HepG2 (cell line): Measurements from ENCODE around the gene C12orf60. TPM values are rescaled to one million over a fixed set of nuclear protein-coding genes. Genes with fewer than 3 reads are reported as not detected.

Source experiments
- DRAP1 ChIP-seq: IDR thresholded peaks from 2 replicates; pipeline ENCODE4 v1.6.1; 2016; ENCODE audit warnings: missing genetic modification reagents, missing compliant biosample characterization
- FOXP1 ChIP-seq, 2 experiments: fragments of 450-650 bp in 1 of 2; IDR thresholded peaks; 2 replicates each; pipeline ENCODE4 v1.6.1; 2017 to 2018; ENCODE audit warnings: antibody characterized with exemption in 1 of 2
- FOXP4 ChIP-seq: sonication (generic); formaldehyde crosslinking; IDR thresholded peaks from 2 replicates; pipeline ENCODE4 v1.4.0; 2020; ENCODE audit warnings: missing genetic modification reagents
- HOMEZ ChIP-seq: IDR thresholded peaks from 2 replicates; pipeline ENCODE4 v1.6.1; 2016; ENCODE audit warnings: low read depth
- LBX2 ChIP-seq: sonication (generic); formaldehyde crosslinking; IDR thresholded peaks from 2 replicates; pipeline ENCODE4 v1.5.0; 2020; ENCODE audit warnings: missing genetic modification reagents, mild to moderate bottlenecking, borderline replicate concordance
- MIER2 ChIP-seq: IDR thresholded peaks from 2 replicates; pipeline ENCODE4 v1.6.1; 2016; ENCODE audit warnings: missing biosample characterization, missing genetic modification reagents
- PAXIP1 ChIP-seq: sonication (generic); formaldehyde crosslinking; conservative IDR thresholded peaks from 2 replicates; pipeline ENCODE4 v1.4.0; 2020; ENCODE audit warnings: mild to moderate bottlenecking, missing genetic modification reagents, moderate library complexity
- POLR2A ChIP-seq, 2 experiments: IDR thresholded peaks; 2 replicates each; pipeline ENCODE4 v1.6.1; 2011; ENCODE audit warnings: low read depth in 2 of 2, low read length in 2 of 2, mild to moderate bottlenecking in 1 of 2, moderate library complexity in 1 of 2; ENCODE audit not compliant: insufficient read depth in 1 of 2
- SOX13 ChIP-seq, 3 experiments: fragments of 450-650 bp in 1 of 3; sonication (generic) in 1 of 3; formaldehyde crosslinking in 1 of 3; IDR thresholded peaks in 2 of 3; conservative IDR thresholded peaks in 1 of 3; 2 replicates each; pipeline versions ENCODE4 v1.5.0 to v1.6.1; 2016 to 2020; ENCODE audit warnings: antibody characterized with exemption in 1 of 3, mild to moderate bottlenecking in 1 of 3, missing compliant biosample characterization in 1 of 3, missing genetic modification reagents in 1 of 3, moderate library complexity in 1 of 3
- SOX5 ChIP-seq: IDR thresholded peaks from 2 replicates; pipeline ENCODE4 v1.6.1; 2016; ENCODE audit warnings: borderline replicate concordance
- SYNCRIP ChIP-seq: fragments of 200-400 bp; formaldehyde crosslinking; IDR thresholded peaks from 2 replicates; pipeline ENCODE4 v1.6.1; 2018; ENCODE audit warnings: mild to moderate bottlenecking, low read depth, low read length; ENCODE audit not compliant: insufficient read depth
- TARDBP ChIP-seq: sonication (generic); formaldehyde crosslinking; IDR thresholded peaks from 2 replicates; pipeline ENCODE4 v1.8.0; 2022; ENCODE audit warnings: mild to moderate bottlenecking, missing genetic modification reagents
- THAP11 ChIP-seq: IDR thresholded peaks from 2 replicates; pipeline ENCODE4 v1.6.1; 2016; ENCODE audit warnings: missing biosample characterization, missing genetic modification reagents
- ZBTB49 ChIP-seq: sonication (generic); formaldehyde crosslinking; IDR thresholded peaks from 2 replicates; pipeline ENCODE4 v1.4.0; 2020; ENCODE audit warnings: missing genetic modification reagents, borderline replicate concordance
- ZFY ChIP-seq: sonication (generic); formaldehyde crosslinking; IDR thresholded peaks from 2 replicates; pipeline ENCODE4 v1.4.0; 2020; ENCODE audit warnings: missing genetic modification reagents
- ZMYM4 ChIP-seq: sonication (generic); formaldehyde crosslinking; IDR thresholded peaks from 2 replicates; pipeline ENCODE4 v1.8.1; 2023; ENCODE audit warnings: mild to moderate bottlenecking, missing genetic modification reagents
- ZNF101 ChIP-seq: sonication (generic); formaldehyde crosslinking; IDR thresholded peaks from 2 replicates; pipeline ENCODE4 v1.4.0; 2020; ENCODE audit warnings: mild to moderate bottlenecking, low read depth, missing genetic modification reagents, borderline replicate concordance
- ZNF644 ChIP-seq: IDR thresholded peaks from 2 replicates; pipeline ENCODE4 v1.6.1; 2016; ENCODE audit warnings: low read depth
- ZNF773 ChIP-seq: sonication (generic); formaldehyde crosslinking; IDR thresholded peaks from 2 replicates; pipeline ENCODE4 v1.4.0; 2020; ENCODE audit warnings: missing genetic modification reagents, borderline replicate concordance
- polyA plus RNA-seq, 8 experiments: library from polyadenylated mRNA; depleted of rRNA in 3 of 8; stranded (reverse) in 7 of 8; unstranded in 1 of 8; fragments of >200 nt; fragmentation: Illumina TruSeq in 4 of 8; extraction: Trizol in 4 of 8; gene quantifications; 2 replicates each; pipeline versions ENCODE4 v1.2.1 to v1.2.3, GENCODE V29; 2011 to 2016; ENCODE audit warnings: low read depth in 4 of 8, missing spikeins in 1 of 8, mixed read lengths in 1 of 8; ENCODE audit not compliant: insufficient read depth in 1 of 8
- total RNA-seq, 5 experiments: library from RNA; depleted of rRNA; stranded (reverse); fragments of >200 nt; fragmentation: Illumina TruSeq; extraction: Trizol; gene quantifications; 2 replicates each; pipeline ENCODE4 v1.2.3, GENCODE V29; 2016; ENCODE audit warnings: low read depth in 1 of 5

Gene C12orf60
- total and polyA plus RNA-seq, 2 of the 13 experiments (the other 11 are each of a cell fraction or from before 2014, with no cell fraction given) = 0.55 to 1.4 TPM

GRCh38 chr12:14841761-14842160 is 38.3 kb downstream of the C12orf60 start (continued):
- TF ChIP-seq PAXIP1 (CRISPR knock-in tag) (peak; percentile 49; the same call in 1 of the 2 replicates), DRAP1 (CRISPR knock-in tag) (peak; percentile 55; the same call in 1 of the 2 replicates), ZFY (CRISPR knock-in tag) (0 out of 2 replicates have a peak, but pooled peaks have one; percentile 19), ZNF644 (peak; percentile 87), SOX13 (IDR thresholded peaks at IDR 0.05) (no peak), SOX13 (CRISPR knock-in tag; conservative IDR thresholded peaks at IDR 0.05 in 1 of 2, IDR thresholded peaks at IDR 0.05 in 1 of 2) (peak in 1 of 2 experiments; percentile 56; a peak in 1 of 4 replicates), SYNCRIP (no peak), FOXP4 (CRISPR knock-in tag) (peak; percentile 67), ZBTB49 (CRISPR knock-in tag) (no peak), FOXP1 (IDR thresholded peaks at IDR 0.05) (no peak), FOXP1 (CRISPR knock-in tag; IDR thresholded peaks at IDR 0.05) (peak; percentile 41; the same call in 1 of the 2 replicates), THAP11 (CRISPR knock-in tag) (peak; percentile 6; the same call in 1 of the 2 replicates), HOMEZ (CRISPR knock-in tag) (peak; percentile 78; the same call in 1 of the 2 replicates), ZMYM4 (CRISPR knock-in tag) (peak; percentile 22; the same call in 1 of the 2 replicates), MIER2 (CRISPR knock-in tag) (peak; percentile 75; the same call in 1 of the 2 replicates), POLR2A (IDR thresholded peaks at IDR 0.05; ENCODE audit: insufficient read depth in 1 of 2, low read depth in 2 of 2, low read length in 2 of 2) (peak; percentile 45 to 47; a peak in 3 of 4 replicates), ZNF101 (CRISPR knock-in tag) (no peak), ZNF773 (CRISPR knock-in tag) (no peak), LBX2 (CRISPR knock-in tag) (no peak), TARDBP (CRISPR knock-in tag) (0 out of 2 replicates have a peak, but pooled peaks have one; percentile 39), SOX5 (CRISPR knock-in tag) (peak; percentile 52; the same call in 1 of the 2 replicates)
